HepG2 (cell line): ENCODE data around the gene PRKAG1. TPM values are rescaled to one million over a fixed set of nuclear protein-coding genes. Genes with fewer than 3 reads are reported as not detected.
A peak's percentile ranks its signal among the peaks of the same experiment; 100 is the strongest.

ENCODE experiments used
- BHLHE40 ChIP-seq: IDR thresholded peaks from 2 replicates; pipeline ENCODE4 v1.6.1; 2011; ENCODE audit warnings: low read length, improper control_type of control experiment
- FOSL1 ChIP-seq: sonication (generic); formaldehyde crosslinking; IDR thresholded peaks from 2 replicates; pipeline ENCODE4 v1.9.0; 2021; ENCODE audit warnings: missing genetic modification reagents, borderline replicate concordance
- FUBP1 ChIP-seq: sonication (generic); formaldehyde crosslinking; IDR thresholded peaks from 2 replicates; pipeline ENCODE4 v1.5.1; 2020; ENCODE audit warnings: missing genetic modification reagents, mild to moderate bottlenecking, borderline replicate concordance
- HES4 ChIP-seq: sonication (generic); formaldehyde crosslinking; IDR thresholded peaks from 2 replicates; pipeline ENCODE4 v1.9.0; 2021; ENCODE audit warnings: mild to moderate bottlenecking, missing genetic modification reagents, borderline replicate concordance
- KLF12 ChIP-seq: sonication (generic); formaldehyde crosslinking; IDR thresholded peaks from 2 replicates; pipeline ENCODE4 v1.4.0; 2020; ENCODE audit warnings: missing genetic modification reagents, borderline replicate concordance
- PRDM15 ChIP-seq: sonication (generic); formaldehyde crosslinking; IDR thresholded peaks from 2 replicates; pipeline ENCODE4 v1.4.0; 2020; ENCODE audit warnings: missing genetic modification reagents
- ZNF329 ChIP-seq: sonication (generic); formaldehyde crosslinking; IDR thresholded peaks from 2 replicates; pipeline ENCODE4 v1.9.0; 2021; ENCODE audit warnings: low read depth, mild to moderate bottlenecking, missing genetic modification reagents
- ZNF350 ChIP-seq: sonication (generic); formaldehyde crosslinking; IDR thresholded peaks from 2 replicates; pipeline ENCODE4 v1.4.0; 2020; ENCODE audit warnings: mild to moderate bottlenecking, low read depth, missing genetic modification reagents, borderline replicate concordance
- ZNF562 ChIP-seq: sonication (generic); formaldehyde crosslinking; IDR thresholded peaks from 2 replicates; pipeline ENCODE4 v1.8.0; 2022; ENCODE audit warnings: missing genetic modification reagents, borderline replicate concordance
- ZNF614 ChIP-seq: IDR thresholded peaks from 2 replicates; pipeline ENCODE4 v1.6.1; 2018; ENCODE audit warnings: missing biosample characterization, missing genetic modification reagents, inconsistent platforms, borderline replicate concordance
- ZNF704 ChIP-seq: sonication (generic); formaldehyde crosslinking; IDR thresholded peaks from 2 replicates; pipeline ENCODE4 v1.8.1; 2023; ENCODE audit warnings: mild to moderate bottlenecking, inconsistent platforms, moderate library complexity, missing genetic modification reagents, borderline replicate concordance
- ZNF775 ChIP-seq: sonication (generic); formaldehyde crosslinking; IDR thresholded peaks from 2 replicates; pipeline ENCODE4 v1.4.0; 2020; ENCODE audit warnings: missing genetic modification reagents, mild to moderate bottlenecking, moderate library complexity, borderline replicate concordance
- ZNF800 ChIP-seq: sonication (generic); formaldehyde crosslinking; IDR thresholded peaks from 2 replicates; pipeline ENCODE4 v1.4.0; 2020; ENCODE audit warnings: missing genetic modification reagents
- polyA plus RNA-seq, 8 experiments: library from polyadenylated mRNA; depleted of rRNA in 3 of 8; stranded (reverse) in 7 of 8; unstranded in 1 of 8; fragments of >200 nt; fragmentation: Illumina TruSeq in 4 of 8; extraction: Trizol in 4 of 8; gene quantifications; 2 replicates each; pipeline versions ENCODE4 v1.2.1 to v1.2.3, GENCODE V29; 2011 to 2016; ENCODE audit warnings: low read depth in 4 of 8, missing spikeins in 1 of 8, mixed read lengths in 1 of 8; ENCODE audit not compliant: insufficient read depth in 1 of 8
- total RNA-seq, 5 experiments: library from RNA; depleted of rRNA; stranded (reverse); fragments of >200 nt; fragmentation: Illumina TruSeq; extraction: Trizol; gene quantifications; 2 replicates each; pipeline ENCODE4 v1.2.3, GENCODE V29; 2016; ENCODE audit warnings: low read depth in 1 of 5
- TF ChIP-seq, protein P1 (sequence below): sonication (generic); formaldehyde crosslinking; IDR thresholded peaks from 2 replicates; pipeline ENCODE4 v1.8.0; 2022; ENCODE audit warnings: low read depth, missing genetic modification reagents

Gene PRKAG1
- total and polyA plus RNA-seq, 2 of the 13 experiments (the other 11 are each of a cell fraction or from before 2014, with no cell fraction given), result 26.1 to 32.8 TPM

DNA sequence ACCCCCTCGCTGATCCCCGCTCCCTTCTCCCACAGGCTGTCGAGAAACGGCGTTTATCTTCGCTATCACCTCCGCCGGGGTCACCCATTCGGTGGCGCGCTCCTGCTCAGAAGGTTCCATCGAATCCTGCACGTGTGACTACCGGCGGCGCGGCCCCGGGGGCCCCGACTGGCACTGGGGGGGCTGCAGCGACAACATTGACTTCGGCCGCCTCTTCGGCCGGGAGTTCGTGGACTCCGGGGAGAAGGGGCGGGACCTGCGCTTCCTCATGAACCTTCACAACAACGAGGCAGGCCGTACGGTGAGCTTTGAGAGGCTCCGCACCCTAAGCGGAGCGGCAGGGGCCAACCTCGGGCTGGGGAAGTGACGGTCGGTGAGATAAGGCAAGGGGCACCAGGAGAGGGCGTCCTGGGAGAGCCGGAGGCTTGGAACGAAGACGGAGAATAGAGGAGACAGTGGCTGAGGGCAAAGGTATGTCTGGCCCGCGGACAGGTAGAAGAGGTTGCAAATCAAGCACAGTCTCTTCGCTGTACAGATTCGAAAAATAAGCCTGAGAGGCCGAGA is 38.1 kb downstream of the PRKAG1 start (continued):
- TF ChIP-seq ZNF704 (CRISPR knock-in tag) (0 out of 2 replicates have a peak, but pooled peaks have one; percentile 44), FOSL1 (CRISPR knock-in tag) (no peak), HES4 (CRISPR knock-in tag) (no peak), ZNF350 (CRISPR knock-in tag) (no peak), KLF12 (CRISPR knock-in tag) (0 out of 2 replicates have a peak, but pooled peaks have one; percentile 43), PRDM15 (CRISPR knock-in tag) (0 out of 2 replicates have a peak, but pooled peaks have one; percentile 34), ZNF614 (CRISPR knock-in tag) (no peak), ZNF775 (CRISPR knock-in tag) (no peak), FUBP1 (CRISPR knock-in tag) (no peak), ZNF800 (CRISPR knock-in tag) (peak; percentile 91), ZNF562 (no peak), BHLHE40 (no peak), ZNF329 (CRISPR knock-in tag) (0 out of 2 replicates have a peak, but pooled peaks have one; percentile 21)
- TF ChIP-seq, protein P1, sequence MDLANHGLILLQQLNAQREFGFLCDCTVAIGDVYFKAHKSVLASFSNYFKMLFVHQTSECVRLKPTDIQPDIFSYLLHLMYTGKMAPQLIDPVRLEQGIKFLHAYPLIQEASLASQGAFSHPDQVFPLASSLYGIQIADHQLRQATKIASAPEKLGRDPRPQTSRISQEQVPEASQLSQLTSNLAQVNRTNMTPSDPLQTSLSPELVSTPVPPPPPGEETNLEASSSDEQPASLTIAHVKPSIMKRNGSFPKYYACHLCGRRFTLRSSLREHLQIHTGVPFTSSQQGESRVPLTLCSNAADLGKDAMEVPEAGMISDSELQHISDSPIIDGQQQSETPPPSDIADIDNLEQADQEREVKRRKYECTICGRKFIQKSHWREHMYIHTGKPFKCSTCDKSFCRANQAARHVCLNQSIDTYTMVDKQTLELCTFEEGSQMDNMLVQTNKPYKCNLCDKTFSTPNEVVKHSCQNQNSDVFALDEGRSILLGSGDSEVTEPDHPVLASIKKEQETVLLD (CRISPR knock-in tag), result no peak
